CD4-positive, alpha-beta memory T cell (primary cell): ENCODE measurements around the gene TMEM258. TPM values are rescaled to one million over a fixed set of nuclear protein-coding genes. Genes with fewer than 3 reads are reported as not detected.

ENCODE experiments used
- CTCF ChIA-PET: fragments of 350-600 bp; sonication (Branson Sonifier 250); formaldehyde crosslinking; loops from one replicate; lab custom pipeline; 2021; ENCODE audit warnings: inconsistent platforms; ENCODE audit not compliant: partially characterized antibody; lab: Charles Lee
- POLR2A ChIA-PET: fragments of 350-600 bp; sonication (Branson Sonifier 250); formaldehyde crosslinking; loops from one replicate; lab custom pipeline; 2021; ENCODE audit not compliant: partially characterized antibody; lab: Charles Lee
- DNase-seq, 5 donors: peaks; one replicate each; pipeline versions ENCODE4 v3.0.0 to v3.0.0-alpha.2; 2020 to 2022; ENCODE audit warnings: mixed read lengths in 1 of 5
- H3K27ac ChIP-seq: one replicate; pipeline ENCODE4 v1.7.0; 2013; ENCODE audit warnings: low read depth, low read length
- H3K27me3 ChIP-seq: 2 replicates; pipeline ENCODE4 v1.7.0; 2013; ENCODE audit warnings: mild to moderate bottlenecking, low read length, moderate library complexity; ENCODE audit not compliant: insufficient read depth
- H3K36me3 ChIP-seq: 2 replicates; pipeline ENCODE4 v1.7.0; 2013; ENCODE audit warnings: mild to moderate bottlenecking, low read length, moderate library complexity; ENCODE audit not compliant: insufficient read depth
- H3K4me1 ChIP-seq: 2 replicates; pipeline ENCODE4 v1.7.0; 2013; ENCODE audit warnings: mild to moderate bottlenecking, low read length, moderate library complexity; ENCODE audit not compliant: insufficient read depth
- H3K4me3 ChIP-seq, 2 donors: one replicate each; pipeline ENCODE4 v1.7.0; 2013; ENCODE audit warnings: low read length in 2 of 2, mild to moderate bottlenecking in 1 of 2
- H3K9me3 ChIP-seq, 2 donors: one replicate each; pipeline ENCODE4 v1.7.0; 2013; ENCODE audit warnings: low read length in 2 of 2, control low read depth in 1 of 2; ENCODE audit not compliant: control insufficient read depth in 1 of 2
- H3K27ac Mint-ChIP-seq, 7 donors: one replicate each; pipeline ENCODE4 v1.8.0; 2020 to 2021; ENCODE audit warnings: mixed read lengths in 7 of 7, mild to moderate bottlenecking in 6 of 7, inconsistent platforms in 3 of 7, moderate library complexity in 3 of 7
- H3K27me3 Mint-ChIP-seq, 2 donors: one replicate each; pipeline ENCODE4 v1.8.0; 2020 to 2021; ENCODE audit warnings: mixed read lengths in 2 of 2
- H3K36me3 Mint-ChIP-seq, 2 donors: one replicate each; pipeline ENCODE4 v1.8.0; 2020 to 2021; ENCODE audit warnings: mixed read lengths in 2 of 2, inconsistent platforms in 1 of 2, mild to moderate bottlenecking in 1 of 2
- H3K4me1 Mint-ChIP-seq, 4 donors: one replicate each; pipeline ENCODE4 v1.8.0; 2020 to 2021; ENCODE audit warnings: mixed read lengths in 4 of 4, mild to moderate bottlenecking in 1 of 4
- H3K4me3 Mint-ChIP-seq, 8 donors: one replicate each; pipeline ENCODE4 v1.8.0; 2020 to 2021; ENCODE audit warnings: mixed read lengths in 8 of 8, mild to moderate bottlenecking in 7 of 8, moderate library complexity in 6 of 8, inconsistent platforms in 3 of 8
- H3K9me3 Mint-ChIP-seq, 8 donors: one replicate each; pipeline ENCODE4 v1.8.0; 2020 to 2021; ENCODE audit warnings: mixed read lengths in 8 of 8, mild to moderate bottlenecking in 5 of 8, inconsistent platforms in 3 of 8, moderate library complexity in 1 of 8
- intact Hi-C: fragments of 100-400 bp; cut with micrococcal nuclease; formaldehyde crosslinking; loops from one replicate; pipeline ENCODE4 v1.15.1; 2023
- polyA plus RNA-seq, 2 donors: library from polyadenylated mRNA; unstranded; fragments of 300-500 nt; fragmentation: Illumina TruSeq; gene quantifications; one replicate each; pipeline ENCODE4 v1.2.3, GENCODE V29; 2021
- total RNA-seq, 2 experiments: library from RNA; stranded (reverse); gene quantifications; one replicate each; pipeline ENCODE4 v1.2.3, GENCODE V29; 2021

The TMEM258 gene
- total and polyA plus RNA-seq, 4 experiments from 2014 or later: 113 to 276 (median 152) TPM

DNA sequence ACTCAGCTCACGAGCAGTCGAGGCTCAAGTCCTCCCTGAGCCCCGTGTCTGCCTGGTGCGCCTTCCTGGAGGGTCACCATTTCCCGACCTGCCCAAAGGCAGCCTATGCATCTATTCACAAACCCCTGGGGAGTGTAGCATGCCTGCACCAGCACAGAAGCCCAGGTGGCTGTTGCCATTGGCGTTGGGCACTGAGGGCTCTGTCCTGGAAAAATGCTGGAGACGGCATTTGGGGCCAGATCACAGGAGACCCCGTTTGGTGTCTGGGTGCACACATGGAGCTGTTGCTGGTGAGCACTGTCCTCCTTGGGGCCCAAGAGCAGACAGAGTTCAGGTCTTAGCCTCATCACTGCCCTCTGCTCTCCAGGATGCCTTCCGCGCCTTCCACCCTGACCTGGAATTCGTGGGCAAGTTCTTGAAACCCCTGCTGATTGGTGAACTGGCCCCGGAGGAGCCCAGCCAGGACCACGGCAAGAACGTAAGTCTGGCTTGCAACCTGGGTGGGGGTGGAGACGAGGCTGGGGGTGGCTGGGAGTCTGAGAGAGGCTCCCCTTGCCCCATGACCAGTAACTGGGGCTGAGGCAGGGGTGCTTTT, 45.1 kb upstream of the TMEM258 start:
- Histone ChIP-seq H3K9me3 (no peaks in the 10 kb centered on the region), H3K27ac (no peak overlapping the region), H3K4me3 (no peak overlapping the region), H3K27me3 (no peaks in the 10 kb centered on the region), H3K36me3 (peaks cover 3% of the 10 kb centered on the region), H3K4me1 (peaks cover 20% of the 10 kb centered on the region)
- ChIA-PET CTCF (interaction anchor here (1.2 kb wide), 1 partner anchor 473 kb away, joined by 3 read pairs; no protein-coding TSS in a partner anchor), POLR2A (no interaction called here)
- H3K4me3 Mint-ChIP-seq: no peak overlapping the region
- intact Hi-C loops: no loop called here
- peaks cover 0 to 2% (median 0%) of the 10 kb centered on the region in 8 donors for H3K9me3 Mint-ChIP-seq
- peaks cover 2% of the 10 kb centered on the region in 2 donors for H3K27me3 Mint-ChIP-seq
- no peak for DNase-seq
- H3K4me1 Mint-ChIP-seq: peaks cover 13 to 24% (median 19%) of the 10 kb centered on the region in 4 donors
- no peak overlapping the region for H3K27ac Mint-ChIP-seq
- no peaks in the 10 kb centered on the region for H3K36me3 Mint-ChIP-seq

DNA sequence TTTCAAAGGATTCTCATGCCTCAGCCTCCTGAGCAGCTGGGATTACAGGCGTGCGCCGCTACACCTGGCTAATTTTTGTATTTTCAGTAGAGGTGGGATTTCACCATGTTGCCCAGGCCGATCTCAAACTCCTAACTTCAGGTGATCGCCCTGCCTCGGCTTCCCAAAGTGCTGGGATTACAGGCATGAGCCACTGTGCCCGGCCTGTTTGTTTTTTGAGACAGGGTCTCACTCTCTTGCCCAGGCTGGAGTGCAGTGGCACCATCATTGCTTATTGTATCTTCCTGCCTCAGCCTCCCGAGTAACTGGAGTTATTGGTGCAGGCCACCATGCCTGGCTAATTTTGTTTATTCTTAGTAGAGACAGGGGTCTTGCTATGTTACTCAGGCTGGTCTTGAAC, 43.8 kb upstream of the TMEM258 start:
- DNase-seq: no peak

GRCh38 chr11:61834278-61835048, 42.1 kb upstream of the TMEM258 start:
- no peaks in the 10 kb centered on the region for H3K9me3 Mint-ChIP-seq
- peak overlapping the region in 5 of 8 donors; percentile 28 to 70 (median 59) for H3K4me3 Mint-ChIP-seq
- H3K4me1 ChIP-seq: peaks cover 20% of the 10 kb centered on the region
- intact Hi-C loops: no loop called here
- peaks cover 13 to 32% (median 23%) of the 10 kb centered on the region in 4 donors for H3K4me1 Mint-ChIP-seq
- peaks cover 3% of the 10 kb centered on the region for H3K27me3 ChIP-seq
- DNase-seq: peak; percentile 29 to 74 (median 49)
- peaks cover 6 to 11% of the 10 kb centered on the region in 2 donors for H3K27me3 Mint-ChIP-seq
- no peaks in the 10 kb centered on the region for H3K36me3 ChIP-seq
- ChIA-PET CTCF (interaction anchor here (0.6 to 2.4 kb wide), 2 partner anchors 37 to 41 kb away, joined by 3 to 12 read pairs; no protein-coding TSS in a partner anchor), POLR2A (interaction anchor here (1.3 to 2.2 kb wide), 3 partner anchors 19 to 134 kb away, joined by 3 to 22 read pairs (median 6); partner anchors contain the start of genes FADS1 and FTH1)
- H3K27ac Mint-ChIP-seq: peak overlapping the region in 6 of 7 donors; percentile 33 to 98 (median 60)
- H3K27ac ChIP-seq: peak overlapping the region; percentile 28
- H3K9me3 ChIP-seq: no peaks in the 10 kb centered on the region
- no peak overlapping the region for H3K4me3 ChIP-seq
- H3K36me3 Mint-ChIP-seq: no peaks in the 10 kb centered on the region

More for the DNA sequence above, 43.8 kb upstream of the TMEM258 start:
- H3K9me3 ChIP-seq: no peaks in the 10 kb centered on the region
- H3K27ac ChIP-seq: no peak overlapping the region
- intact Hi-C loops: no loop called here
- Mint-ChIP-seq H3K9me3 (peaks cover 0 to 2% (median 0%) of the 10 kb centered on the region in 8 donors), H3K27ac (peak overlapping the region in 2 of 7 donors; percentile 31 to 94), H3K4me1 (peaks cover 13 to 24% (median 20%) of the 10 kb centered on the region in 4 donors), H3K27me3 (peaks cover 3 to 5% of the 10 kb centered on the region in 2 donors), H3K4me3 (no peak overlapping the region), H3K36me3 (no peaks in the 10 kb centered on the region)
- CTCF ChIA-PET: no interaction called here
- peaks cover 3% of the 10 kb centered on the region for H3K36me3 ChIP-seq
- POLR2A ChIA-PET: no interaction called here
- no peak overlapping the region for H3K4me3 ChIP-seq
- no peaks in the 10 kb centered on the region for H3K27me3 ChIP-seq
- H3K4me1 ChIP-seq: peaks cover 20% of the 10 kb centered on the region

GRCh38 chr11:61833926-61834277, 41.5 kb upstream of the TMEM258 start:
- Mint-ChIP-seq H3K36me3 (no peaks in the 10 kb centered on the region), H3K4me3 (peak overlapping the region in 3 of 8 donors; percentile 59 to 72 (median 69)), H3K9me3 (no peaks in the 10 kb centered on the region), H3K4me1 (peaks cover 13 to 36% (median 26%) of the 10 kb centered on the region in 4 donors), H3K27ac (peak overlapping the region in 5 of 7 donors; percentile 27 to 98 (median 60)), H3K27me3 (peaks cover 8 to 11% of the 10 kb centered on the region in 2 donors)
- H3K27me3 ChIP-seq: peaks cover 3% of the 10 kb centered on the region
- no peak for DNase-seq
- ChIA-PET POLR2A (interaction anchor here (1.3 to 2.2 kb wide), 3 partner anchors 18 to 135 kb away, joined by 3 to 22 read pairs (median 6); partner anchors contain the start of genes FADS1 and FTH1), CTCF (interaction anchor here (0.6 to 2.4 kb wide), 2 partner anchors 37 to 40 kb away, joined by 3 to 12 read pairs; no protein-coding TSS in a partner anchor)
- H3K36me3 ChIP-seq: no peaks in the 10 kb centered on the region
- H3K9me3 ChIP-seq: no peaks in the 10 kb centered on the region
- H3K4me1 ChIP-seq: peaks cover 25% of the 10 kb centered on the region
- no peak overlapping the region for H3K27ac ChIP-seq
- H3K4me3 ChIP-seq: no peak overlapping the region
- intact Hi-C loops: no loop called here

DNA sequence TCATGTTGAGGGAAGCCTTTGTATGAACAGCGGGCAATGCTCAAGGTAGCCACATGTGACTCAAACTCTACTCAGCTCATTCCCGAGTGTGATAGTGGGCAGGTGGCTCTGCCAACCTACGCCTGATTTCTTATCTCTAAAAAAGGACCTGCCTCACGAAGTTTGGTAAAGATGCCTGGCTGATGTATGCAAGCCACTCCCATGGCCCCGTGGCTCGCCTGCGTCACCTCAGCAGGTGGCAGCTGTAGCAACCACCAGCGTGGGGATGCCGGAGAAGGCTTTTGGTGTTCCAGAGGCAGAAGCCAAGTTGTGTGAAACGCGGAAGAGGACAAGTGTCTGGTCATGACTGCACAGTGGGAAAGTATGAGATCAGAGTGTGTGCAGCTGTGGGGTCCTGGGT, 41.1 kb upstream of the TMEM258 start:
- H3K36me3 Mint-ChIP-seq: no peaks in the 10 kb centered on the region
- peaks cover 15 to 40% (median 27%) of the 10 kb centered on the region in 4 donors for H3K4me1 Mint-ChIP-seq
- ChIA-PET CTCF (interaction anchor here (2.4 kb wide), 1 partner anchor 36 kb away, joined by 12 read pairs; no protein-coding TSS in a partner anchor), POLR2A (interaction anchor here (1.3 to 2.2 kb wide), 3 partner anchors 18 to 135 kb away, joined by 3 to 22 read pairs (median 6); partner anchors contain the start of genes FADS1 and FTH1)
- Histone ChIP-seq H3K4me3 (no peak overlapping the region), H3K27ac (no peak overlapping the region), H3K27me3 (peaks cover 3% of the 10 kb centered on the region), H3K9me3 (no peaks in the 10 kb centered on the region), H3K4me1 (peaks cover 28% of the 10 kb centered on the region), H3K36me3 (no peaks in the 10 kb centered on the region)
- peaks cover 9 to 11% of the 10 kb centered on the region in 2 donors for H3K27me3 Mint-ChIP-seq
- H3K4me3 Mint-ChIP-seq: peak overlapping the region in 3 of 8 donors; percentile 23 to 72 (median 69)
- peak in 1 of 5 donors; percentile 64 for DNase-seq
- H3K9me3 Mint-ChIP-seq: no peaks in the 10 kb centered on the region
- intact Hi-C loops: no loop called here
- peak overlapping the region in 3 of 7 donors; percentile 25 to 98 (median 83) for H3K27ac Mint-ChIP-seq

DNA sequence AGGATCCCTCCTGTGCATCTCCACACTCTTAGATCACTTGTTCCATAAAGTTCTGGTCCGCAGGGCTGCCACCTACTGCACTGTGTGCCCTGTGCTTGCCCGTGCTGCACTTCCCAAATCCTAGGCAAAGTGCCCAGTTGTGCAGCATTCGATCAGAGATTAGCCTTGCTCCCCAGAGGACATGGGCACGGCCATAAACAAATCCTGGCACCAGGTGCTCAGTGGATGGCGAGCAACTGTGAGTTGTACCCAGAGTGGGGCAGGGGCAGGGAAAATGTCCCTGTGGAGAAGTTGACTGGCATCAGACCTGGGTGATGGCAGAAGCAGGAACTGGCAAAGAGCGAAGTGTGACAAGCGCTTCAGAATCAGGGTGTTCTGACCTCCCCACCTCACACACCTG, 40.4 kb upstream of the TMEM258 start:
- intact Hi-C loops: no loop called here
- no peak overlapping the region for H3K4me3 Mint-ChIP-seq
- ChIA-PET CTCF (no interaction called here), POLR2A (no interaction called here)
- H3K36me3 Mint-ChIP-seq: no peaks in the 10 kb centered on the region
- H3K36me3 ChIP-seq: no peaks in the 10 kb centered on the region
- no peaks in the 10 kb centered on the region for H3K9me3 Mint-ChIP-seq
- H3K4me1 ChIP-seq: peaks cover 33% of the 10 kb centered on the region
- no peak overlapping the region for H3K4me3 ChIP-seq
- peaks cover 15 to 47% (median 30%) of the 10 kb centered on the region in 4 donors for H3K4me1 Mint-ChIP-seq
- H3K27ac Mint-ChIP-seq: peak overlapping the region in 2 of 7 donors; percentile 47 to 98
- H3K27me3 ChIP-seq: peaks cover 3% of the 10 kb centered on the region
- no peak overlapping the region for H3K27ac ChIP-seq
- peaks cover 9 to 11% of the 10 kb centered on the region in 2 donors for H3K27me3 Mint-ChIP-seq
- DNase-seq: no peak
- no peaks in the 10 kb centered on the region for H3K9me3 ChIP-seq

DNA sequence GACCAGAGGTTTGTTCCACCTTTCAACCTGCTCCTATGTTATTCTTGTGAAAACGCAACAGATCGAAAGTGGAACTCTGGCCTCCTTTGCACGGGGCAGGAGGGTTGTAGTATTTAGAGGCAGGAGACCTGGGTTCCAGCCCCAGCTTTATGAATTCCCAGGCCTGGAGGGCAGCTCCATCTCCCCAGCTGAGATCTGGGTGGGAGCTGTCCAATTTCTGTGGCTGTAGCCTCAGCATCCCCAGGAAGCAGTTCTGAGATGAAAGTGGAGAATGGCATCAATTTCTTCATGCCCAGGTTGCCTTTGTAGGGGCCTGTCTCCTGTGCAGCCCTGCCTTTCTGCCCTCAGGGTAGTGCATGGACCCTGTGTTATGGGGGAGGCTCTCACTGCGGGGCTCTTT, 39.8 kb upstream of the TMEM258 start:
- Histone ChIP-seq H3K27me3 (peaks cover 3% of the 10 kb centered on the region), H3K9me3 (no peaks in the 10 kb centered on the region), H3K4me1 (peaks cover 39% of the 10 kb centered on the region), H3K36me3 (no peaks in the 10 kb centered on the region), H3K4me3 (no peak overlapping the region), H3K27ac (no peak overlapping the region)
- ChIA-PET CTCF (no interaction called here), POLR2A (no interaction called here)
- Mint-ChIP-seq H3K9me3 (no peaks in the 10 kb centered on the region), H3K36me3 (no peaks in the 10 kb centered on the region), H3K27me3 (peaks cover 9 to 12% of the 10 kb centered on the region in 2 donors), H3K4me3 (no peak overlapping the region), H3K4me1 (peaks cover 15 to 48% (median 31%) of the 10 kb centered on the region in 4 donors), H3K27ac (no peak overlapping the region)
- intact Hi-C loops: no loop called here
- no peak for DNase-seq
